Kasumi-1 (cell line): ENCODE measurements around the gene SPTB.

ENCODE experiments used
- DNase-seq, 2 experiments: peaks; one replicate each; lab custom pipeline; 2025; lab: John Stamatoyannopoulos, UW

Gene SPTB

DNA sequence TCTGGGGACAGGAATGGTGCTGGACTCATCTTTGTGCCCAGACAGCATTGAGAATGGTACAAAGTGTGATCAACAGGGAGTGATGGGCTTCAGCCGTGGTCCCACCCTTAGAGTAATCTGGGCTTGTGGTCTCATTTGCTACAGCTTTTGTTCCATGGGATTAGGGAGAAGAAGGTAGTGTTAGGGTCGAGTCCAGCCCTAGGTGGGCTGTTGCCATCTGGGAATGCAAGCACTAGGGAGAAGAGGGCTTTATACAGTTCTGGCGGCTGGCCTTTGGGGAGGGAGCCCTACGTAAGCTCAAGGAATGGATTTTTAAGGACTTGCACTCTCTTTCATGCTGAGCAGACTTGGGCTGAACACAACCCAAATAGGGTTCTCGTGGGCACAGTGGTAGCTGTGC is 170.6 kb downstream of the SPTB start:
- DNase-seq = no peak

- DNase-seq = peak; percentile 98 to 100
Measured at GRCh38 chr14:64708148-64709004, 171.3 kb downstream of the SPTB start.

DNA sequence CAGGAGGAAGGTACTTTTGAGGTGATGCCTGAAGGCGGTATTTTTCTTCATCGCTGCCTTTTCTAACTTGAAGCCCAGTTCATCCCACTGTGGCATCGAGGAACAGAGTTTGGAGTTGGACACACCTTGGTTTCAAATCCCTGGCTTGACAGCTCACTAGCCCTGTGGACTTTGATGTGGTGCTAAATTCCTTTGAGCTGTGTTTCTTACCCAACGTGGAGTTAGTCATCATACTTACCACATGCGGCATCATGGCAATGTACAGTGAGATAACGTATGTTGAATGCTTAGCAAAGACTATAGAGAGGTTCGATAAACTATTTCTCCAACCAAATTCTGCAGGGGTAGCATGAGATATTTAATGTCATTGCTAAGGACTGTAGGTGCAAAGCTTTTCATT is 172.0 kb downstream of the SPTB start:
- no peak for DNase-seq

DNA sequence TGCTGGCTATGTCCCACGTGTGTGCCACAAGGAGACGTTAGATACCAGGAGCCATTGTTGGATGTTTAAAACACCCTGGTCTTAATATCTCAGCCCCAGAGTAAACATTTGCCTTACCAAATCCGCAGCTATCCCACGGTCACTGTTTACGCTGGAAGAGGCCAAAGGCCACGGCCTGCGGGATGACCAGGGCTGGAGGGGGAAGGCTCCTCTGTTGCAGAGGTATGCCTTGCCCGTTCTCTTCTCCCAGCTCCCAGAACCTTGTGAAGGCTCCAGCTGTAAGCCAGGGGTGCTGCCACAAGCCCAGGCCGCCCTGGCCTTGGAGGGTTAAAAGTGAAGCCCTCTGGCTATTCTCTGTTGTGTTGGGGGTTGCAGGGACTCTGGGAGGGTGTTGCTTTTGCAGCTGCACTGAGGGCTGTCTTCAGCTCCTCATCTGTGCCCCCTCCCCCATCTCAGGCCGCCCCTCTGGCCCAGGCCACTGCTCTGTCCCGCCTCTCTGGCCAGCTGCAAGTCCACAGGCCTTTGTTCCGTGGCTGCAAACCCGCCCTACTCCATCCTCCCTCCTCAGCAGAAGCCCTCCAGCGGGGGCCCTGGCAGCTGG is 173.0 kb downstream of the SPTB start:
- no peak for DNase-seq

GRCh38 chr14:64706119-64706592 is 173.6 kb downstream of the SPTB start:
- no peak for DNase-seq

GRCh38 chr14:64705381-64706118 is 174.2 kb downstream of the SPTB start:
- peak; percentile 64 to 82 for DNase-seq

DNA sequence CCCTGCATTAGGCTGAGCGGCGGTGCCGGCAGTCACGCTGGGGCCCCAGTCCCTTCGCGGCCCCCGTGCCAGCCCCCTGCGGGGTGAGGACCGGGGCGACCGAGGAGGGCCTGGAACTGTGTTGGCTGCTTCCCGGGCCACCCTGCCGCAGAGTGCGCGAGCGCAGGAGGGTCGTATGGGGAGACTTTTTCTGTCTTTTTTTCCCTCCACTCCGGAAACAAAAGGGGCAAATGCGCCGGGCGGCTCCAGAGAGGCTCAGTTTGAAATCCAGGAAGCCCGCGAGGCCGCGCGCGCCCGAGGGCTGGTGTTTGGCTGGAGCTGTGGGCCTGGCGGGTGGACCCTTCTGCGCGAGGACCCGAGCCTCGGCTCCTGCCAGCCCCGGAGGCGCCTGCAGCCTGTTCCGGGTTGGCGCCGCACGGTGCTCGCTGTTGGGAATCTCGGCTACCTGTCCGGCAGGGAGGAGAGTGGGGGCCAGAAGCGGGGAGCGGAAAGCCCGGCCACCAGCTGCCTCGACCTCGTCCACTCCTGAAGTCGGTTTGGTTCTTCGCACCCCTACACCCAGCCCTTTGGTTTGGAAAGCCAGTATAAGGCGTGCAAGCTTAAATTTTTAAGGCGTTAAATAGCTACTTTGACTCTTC is 174.8 kb downstream of the SPTB start:
- peak in 1 of 2 experiments; percentile 21 for DNase-seq

- no peak for DNase-seq
Measured at GRCh38 chr14:64704143-64704742, 175.5 kb downstream of the SPTB start, which contains the start of gene PLEKHG3. PLEKHG3 (plus strand) TSS chr14:64704424; CDS start chr14:64727632, 23,208 bp downstream.

- DNase-seq = peak in 1 of 2 experiments; percentile 17
Measured at GRCh38 chr14:64703395-64704142, 176.1 kb downstream of the SPTB start.

- no peak for DNase-seq
Measured at GRCh38 chr14:64702493-64703394, 177.0 kb downstream of the SPTB start.

DNA sequence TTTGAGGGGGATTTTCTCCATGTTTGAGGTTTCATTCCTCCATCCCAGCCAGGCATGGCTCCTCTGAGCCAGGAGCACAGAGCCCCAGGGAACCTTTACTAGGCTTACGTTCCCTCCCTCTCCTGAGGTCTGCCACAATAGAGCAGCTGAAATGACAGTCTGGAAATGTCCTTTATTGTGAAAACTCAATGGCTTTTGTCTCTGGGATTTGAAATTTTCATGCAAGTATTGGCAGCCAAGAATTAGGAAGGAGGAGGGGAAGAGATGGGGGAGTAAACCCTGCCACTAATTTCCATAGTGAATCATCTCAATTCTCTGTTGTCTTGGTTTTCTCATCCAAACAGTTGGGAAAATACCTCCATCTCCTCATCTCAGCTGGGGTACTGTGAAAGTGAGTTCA is 178.0 kb downstream of the SPTB start:
- no peak for DNase-seq

DNA sequence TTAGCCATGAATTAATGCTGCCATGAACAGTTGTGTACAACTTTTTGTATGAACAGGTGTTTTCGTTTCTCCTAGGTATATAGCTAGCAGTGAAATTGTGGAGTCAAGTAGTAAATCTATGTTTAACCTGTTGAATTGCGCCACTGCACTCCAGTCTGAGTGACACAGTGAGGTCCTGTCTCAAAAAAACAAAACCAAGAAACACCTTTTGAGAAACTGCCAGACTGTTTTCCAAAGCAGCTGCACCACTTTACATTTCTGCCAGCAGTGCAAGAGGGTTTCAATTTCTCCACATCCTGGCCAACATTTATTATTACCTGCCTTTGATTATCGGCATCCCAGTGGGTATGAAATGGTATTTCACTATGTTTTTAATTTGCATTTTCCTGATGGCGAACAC is 178.8 kb downstream of the SPTB start:
- DNase-seq = no peak

GRCh38 chr14:64700290-64700689 is 179.4 kb downstream of the SPTB start:
- no peak for DNase-seq

DNA sequence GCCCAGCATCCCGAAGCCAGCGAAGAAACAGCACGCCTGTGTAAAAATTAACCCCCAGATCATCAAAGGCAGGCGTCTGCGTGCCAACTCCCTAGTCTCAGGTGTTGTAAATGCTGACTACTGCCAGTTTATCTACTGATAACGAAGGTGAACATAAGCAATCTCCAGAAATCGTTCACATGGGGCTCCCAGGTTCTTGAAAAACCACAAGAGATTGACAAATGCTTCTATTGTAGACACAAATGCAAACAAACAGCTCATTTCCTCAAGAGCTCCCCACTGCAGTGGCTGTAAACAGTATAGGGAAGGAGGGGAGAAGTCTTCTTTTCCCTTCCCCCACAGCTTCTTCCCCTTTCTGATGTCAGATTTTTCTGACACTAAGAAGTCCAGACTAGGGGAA is 180.8 kb downstream of the SPTB start:
- DNase-seq = peak; percentile 88

DNA sequence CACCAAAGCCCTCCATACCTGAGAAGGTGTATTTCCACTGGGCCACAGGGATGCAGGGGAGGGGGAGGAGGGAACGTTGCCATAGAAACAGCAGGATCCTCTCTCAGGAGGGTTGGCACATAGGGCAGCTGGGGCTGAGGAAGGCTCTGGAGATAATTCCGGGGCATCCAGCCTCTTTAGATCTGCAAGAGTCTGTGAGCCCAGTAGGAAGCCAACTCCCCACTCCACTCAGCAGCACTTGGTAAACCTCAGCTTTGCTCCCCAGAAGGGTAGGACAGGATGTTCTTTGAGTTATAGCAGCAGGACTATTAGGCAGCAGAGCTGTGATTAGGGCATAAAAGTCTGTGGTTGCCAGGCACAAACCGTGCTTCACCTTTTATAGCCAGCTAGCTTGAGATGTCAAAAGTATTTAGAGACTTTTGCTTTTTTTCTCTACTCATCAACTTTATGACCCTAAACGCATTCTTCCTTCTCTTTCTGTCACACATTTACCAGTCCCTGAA is 183.3 kb downstream of the SPTB start:
- no peak for DNase-seq
